ENCODE data around the gene CLEC12A.

- TF ChIP-seq REST (IDR thresholded peaks at IDR 0.05), result no peak
- no peak for TF ChIP-seq YY1 (IDR thresholded peaks at IDR 0.05)
- no peak for TF ChIP-seq GABPA (IDR thresholded peaks at IDR 0.05 in 1 of 2, conservative IDR thresholded peaks at IDR 0.05 in 1 of 2)
- no peak for TF ChIP-seq MAX (IDR thresholded peaks at IDR 0.05)
- no peak for TF ChIP-seq CTCF (IDR thresholded peaks at IDR 0.05; ENCODE audit: low read depth, low read length, missing input control)
- no peak for TF ChIP-seq ATF3 (IDR thresholded peaks at IDR 0.05)
- TF ChIP-seq SP1 (IDR thresholded peaks at IDR 0.05), result no peak
- no peak for TF ChIP-seq ZBTB33 (IDR thresholded peaks at IDR 0.05)
- TF ChIP-seq EGR1 (IDR thresholded peaks at IDR 0.05; ENCODE audit: low read depth in 2 of 2), result no peak
- TF ChIP-seq FOXA1 (IDR thresholded peaks at IDR 0.05), result no peak
- TF ChIP-seq TAF1 (conservative IDR thresholded peaks at IDR 0.05), result no peak
Observed at GRCh38 chr12:9935026-9935425, 36.2 kb upstream of the CLEC12A start.

All from liver (tissue), 3 donors.